NCI-H524 (cell line): Measurements from ENCODE around the gene CNGA1.
A peak's percentile ranks its signal among the peaks of the same experiment; 100 is the strongest.
"Not testable (repeated sequence)": the region's sequence is repeated elsewhere in the genome, so short reads cannot be mapped to it uniquely, and the experiment has no call there.

Source experiments
- DNase-seq, 2 experiments: peaks; one replicate each; lab custom pipeline; 2025; lab: John Stamatoyannopoulos, UW

The CNGA1 gene

GRCh38 chr4:48030470-48030869 lies 14.0 kb upstream of the CNGA1 start:
- no peak for DNase-seq

GRCh38 chr4:48028696-48029095 lies 12.2 kb upstream of the CNGA1 start:
- DNase-seq, result no peak

GRCh38 chr4:48027653-48028052 lies 11.2 kb upstream of the CNGA1 start:
- no peak for DNase-seq

- DNase-seq, result no peak
Measured at GRCh38 chr4:48025005-48025404, 8.5 kb upstream of the CNGA1 start.

- no peak for DNase-seq
Measured at GRCh38 chr4:48024522-48024921, 8.0 kb upstream of the CNGA1 start.

DNA sequence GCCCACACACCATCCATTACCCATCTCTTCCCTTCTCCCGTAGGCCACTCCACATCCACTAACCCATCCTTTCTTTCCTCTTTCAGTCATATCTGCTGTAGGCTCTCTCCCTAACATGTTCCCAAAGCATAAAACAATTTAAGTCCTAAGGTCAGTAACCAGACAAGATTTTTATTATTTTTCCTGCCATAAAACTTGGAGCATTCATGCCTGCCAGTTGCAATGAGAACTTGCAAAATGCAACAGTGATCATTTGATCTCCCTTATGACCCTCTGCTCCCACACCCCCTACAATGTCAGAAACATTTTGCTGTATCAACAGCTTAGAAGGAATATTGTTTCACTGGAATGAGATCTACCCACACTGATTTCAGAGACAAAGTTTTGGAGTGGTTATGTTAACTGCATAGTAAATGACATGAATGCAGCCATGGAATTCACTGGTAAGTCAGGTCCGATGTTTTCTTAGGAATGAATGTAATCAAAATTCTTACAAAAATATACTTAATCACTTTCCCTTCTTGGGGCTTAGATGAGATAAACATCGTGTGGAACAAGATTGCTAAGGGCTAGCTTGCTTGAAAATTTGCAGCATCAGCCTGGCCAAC lies 5.8 kb upstream of the CNGA1 start:
- DNase-seq, result no peak

- no peak for DNase-seq
Measured at GRCh38 chr4:48021100-48021499, 4.6 kb upstream of the CNGA1 start.

- no peak for DNase-seq
Measured at GRCh38 chr4:48018112-48018511, 1.6 kb upstream of the CNGA1 start.

GRCh38 chr4:48017108-48017571 lies 659 bp upstream of the CNGA1 start:
- DNase-seq, result peak; percentile 8 to 30

DNA sequence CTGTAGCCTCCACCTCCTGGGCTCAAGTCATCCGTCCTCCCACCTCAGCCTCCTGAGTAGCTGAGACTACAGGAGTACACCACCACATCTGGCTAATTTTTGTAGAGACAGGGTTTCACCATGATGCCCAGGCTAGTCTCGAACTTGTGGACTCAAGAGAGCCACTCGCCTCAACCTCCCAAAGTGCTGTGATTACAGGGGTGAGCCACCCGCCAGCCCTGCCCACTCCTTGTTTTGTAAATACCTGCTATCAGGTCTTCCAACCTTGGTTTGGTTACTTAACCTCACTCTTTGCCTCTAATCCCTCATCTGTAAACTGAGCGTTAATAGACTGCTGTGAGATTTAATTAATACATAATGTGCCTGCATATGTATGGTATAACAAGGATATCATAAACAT lies 803 bp downstream of the CNGA1 start:
- no peak for DNase-seq

DNA sequence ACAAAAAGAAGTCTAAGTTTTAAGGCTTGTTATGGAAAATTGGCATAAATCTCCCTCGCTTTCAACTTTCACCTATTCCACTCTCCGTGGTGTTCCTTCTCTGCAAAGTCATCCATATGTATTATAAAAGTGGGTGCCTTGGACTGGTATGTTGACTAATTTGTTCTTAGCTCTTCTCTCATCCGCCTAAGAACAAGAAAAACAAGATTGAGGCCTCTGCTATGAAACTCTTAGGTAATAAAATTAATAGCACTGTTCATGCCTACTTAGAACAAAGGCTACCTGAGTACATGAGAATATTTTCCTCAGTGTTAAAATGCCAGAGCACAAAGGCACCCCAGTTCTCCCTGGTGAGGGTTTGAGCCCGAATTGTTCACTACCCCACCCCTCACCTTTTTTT lies 1.3 kb downstream of the CNGA1 start:
- no peak for DNase-seq

GRCh38 chr4:48012824-48013223 lies 3.7 kb downstream of the CNGA1 start:
- no peak for DNase-seq

DNA sequence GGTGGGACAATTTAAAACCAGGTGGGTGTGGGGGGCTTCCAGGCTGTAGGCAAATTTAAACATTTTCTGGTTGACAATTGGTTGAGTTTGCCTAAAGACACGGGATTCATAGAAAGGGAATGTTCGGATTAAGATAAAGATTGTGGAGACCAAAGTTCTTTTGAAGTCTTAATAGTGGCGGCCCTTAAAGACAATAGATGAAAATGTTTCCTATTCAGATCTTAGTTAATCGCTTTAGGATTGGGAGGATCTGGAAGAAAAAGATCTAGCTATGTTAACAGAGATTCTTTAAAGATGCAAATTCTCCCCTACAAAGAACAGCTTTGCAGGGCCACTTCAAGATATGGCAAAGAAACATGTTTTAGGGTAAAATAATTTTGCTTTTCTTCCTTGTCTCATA lies 4.8 kb downstream of the CNGA1 start:
- DNase-seq, result no peak

- not testable (repeated sequence) for DNase-seq
Measured at GRCh38 chr4:48010906-48011305, 5.6 kb downstream of the CNGA1 start.

DNA sequence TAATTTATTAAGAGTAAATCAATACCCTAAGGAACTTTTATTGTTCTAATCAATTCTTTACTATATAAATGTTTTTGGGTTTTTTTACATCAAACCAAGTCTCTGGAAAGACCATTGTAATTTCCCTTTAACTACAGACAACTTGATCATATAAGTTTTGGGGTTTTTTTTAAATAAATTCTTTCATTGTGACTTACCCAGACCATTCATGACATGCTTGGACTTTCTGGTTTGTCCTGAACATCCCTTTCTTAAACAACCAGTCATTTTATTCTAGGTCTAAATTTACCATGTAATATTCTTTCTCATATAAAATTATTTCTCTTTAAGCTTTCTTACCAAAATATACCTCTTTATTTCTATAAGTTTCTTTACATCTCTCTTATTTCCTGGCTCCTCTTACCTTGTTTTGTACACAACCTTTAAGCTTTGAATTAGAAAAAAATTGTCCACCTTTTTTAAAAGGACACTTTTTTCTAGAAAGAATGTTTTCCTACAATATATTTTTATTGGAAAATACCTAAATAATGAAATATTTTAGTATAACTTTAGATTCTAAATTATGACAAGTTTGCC lies 8.4 kb downstream of the CNGA1 start:
- DNase-seq, result no peak

- no peak for DNase-seq
Measured at GRCh38 chr4:48005781-48006180, 10.7 kb downstream of the CNGA1 start.

- DNase-seq, result peak; percentile 1 to 37
Measured at GRCh38 chr4:48003568-48003967, 12.9 kb downstream of the CNGA1 start.

- DNase-seq, result no peak
Measured at GRCh38 chr4:48002267-48002666, 14.2 kb downstream of the CNGA1 start.

DNA sequence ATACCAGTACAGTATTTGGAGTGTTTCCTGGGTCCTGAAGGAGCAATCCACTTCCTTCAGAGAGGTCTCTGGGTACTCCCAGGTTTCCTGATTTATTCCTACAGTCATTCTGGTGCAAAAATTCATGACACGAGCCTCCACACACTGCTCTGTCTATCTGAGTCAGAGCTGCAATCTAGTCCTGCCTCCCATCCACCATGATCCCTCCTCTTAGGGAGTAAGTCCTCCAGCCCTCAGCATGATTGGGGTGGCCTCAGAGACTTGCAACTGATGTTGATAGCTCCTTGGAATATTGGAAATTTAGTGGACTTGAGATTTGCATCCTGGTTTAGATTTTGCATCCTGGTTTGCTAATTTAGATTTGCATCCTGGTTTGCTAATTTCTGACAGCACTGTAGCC lies 20.5 kb downstream of the CNGA1 start:
- no peak for DNase-seq

DNA sequence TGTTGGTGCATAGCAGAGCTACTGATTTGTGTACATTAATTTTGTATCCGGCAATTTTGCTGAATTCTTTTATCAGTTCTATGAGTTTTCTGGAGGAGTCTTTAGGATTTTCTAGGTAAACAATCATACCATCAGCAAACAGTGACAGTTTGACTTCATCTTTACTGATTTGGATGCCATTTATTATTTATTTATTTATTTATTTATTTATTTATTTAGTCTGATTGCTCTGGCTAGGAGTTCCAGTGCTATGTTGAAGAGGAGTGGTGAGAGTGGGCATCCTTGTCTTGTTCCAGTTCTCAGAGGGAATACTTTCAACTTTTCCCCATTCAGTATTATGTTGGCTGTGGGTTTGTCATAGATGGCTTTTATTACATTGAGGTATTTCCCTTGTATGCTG lies 24.0 kb downstream of the CNGA1 start:
- DNase-seq, result not testable (repeated sequence)

DNA sequence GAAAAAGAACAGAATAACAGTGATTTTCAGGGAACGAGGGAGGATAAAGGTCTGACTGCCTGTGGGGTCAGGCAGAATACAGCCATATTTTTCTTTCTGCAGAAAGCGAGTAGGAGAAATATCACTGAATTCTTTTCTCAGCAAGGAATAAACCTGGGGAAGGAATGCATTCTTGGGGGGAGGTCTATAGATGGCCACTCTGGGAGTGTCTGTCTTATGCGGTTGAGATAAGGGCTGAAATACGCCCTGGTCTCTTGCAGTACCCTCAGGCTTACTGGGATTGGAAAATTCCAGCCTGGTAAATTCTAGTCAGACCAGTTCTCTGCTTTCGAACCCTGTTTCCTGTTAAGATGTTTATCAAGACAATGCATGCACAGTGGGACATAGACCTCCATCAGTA lies 26.3 kb downstream of the CNGA1 start:
- no peak for DNase-seq

GRCh38 chr4:47974566-47974965 lies 41.9 kb downstream of the CNGA1 start:
- no peak for DNase-seq

GRCh38 chr4:47972721-47973120 lies 43.8 kb downstream of the CNGA1 start:
- DNase-seq, result no peak

DNA sequence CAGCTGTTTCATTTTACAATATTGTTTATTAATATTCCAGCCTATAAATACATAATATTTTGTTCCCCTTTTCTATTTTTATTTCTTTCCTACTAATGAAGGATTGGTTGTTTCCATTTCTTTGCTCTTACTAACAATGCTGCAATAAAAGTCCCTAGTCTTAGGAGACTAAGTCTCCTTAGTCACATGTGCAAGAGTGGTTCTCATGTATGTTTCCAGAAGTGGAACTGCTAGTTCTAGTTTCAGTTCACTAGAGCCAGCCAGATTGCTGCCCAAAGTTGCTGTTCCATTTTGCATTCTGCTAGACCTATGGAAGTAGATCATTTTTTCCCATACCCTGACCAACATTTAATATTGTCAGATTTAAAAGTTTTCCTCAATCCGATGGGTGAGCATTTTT lies 44.3 kb downstream of the CNGA1 start:
- no peak for DNase-seq
